GM19025 (cell line): ENCODE data around the gene SLC26A11.

ENCODE experiments used
- ATAC-seq: cut with Tn5 transposase; IDR thresholded peaks from one replicate; pipeline ENCODE4 v1.9.1; 2021; ENCODE audit warnings: mild to moderate bottlenecking, low read depth, moderate library complexity; ENCODE audit not compliant: unreplicated experiment

SLC26A11 gene

GRCh38 chr17:80216473-80217456, 3.5 kb upstream of the SLC26A11 start:
- no peak for ATAC-seq

GRCh38 chr17:80217703-80218362, 2.4 kb upstream of the SLC26A11 start:
- no peak for ATAC-seq

- ATAC-seq = no peak
These were observed 1.8 kb upstream of the SLC26A11 start for GRCh38 chr17:80218391-80218790.

- ATAC-seq = no peak
These were observed 1.0 kb upstream of the SLC26A11 start for GRCh38 chr17:80219013-80219762.

- ATAC-seq = no peak
These were observed 519 bp upstream of the SLC26A11 start for GRCh38 chr17:80219763-80220053.

GRCh38 chr17:80220736-80221215, 549 bp downstream of the SLC26A11 start:
- ATAC-seq = no peak

GRCh38 chr17:80221351-80222105, 1.3 kb downstream of the SLC26A11 start:
- ATAC-seq = no peak

- no peak for ATAC-seq
These were observed 2.3 kb downstream of the SLC26A11 start for GRCh38 chr17:80222376-80223141.

- ATAC-seq = no peak
These were observed 3.1 kb downstream of the SLC26A11 start for GRCh38 chr17:80223142-80223815.

GRCh38 chr17:80223838-80224497, 3.7 kb downstream of the SLC26A11 start:
- no peak for ATAC-seq

GRCh38 chr17:80224683-80225082, 4.5 kb downstream of the SLC26A11 start:
- ATAC-seq = no peak

- ATAC-seq = no peak
These were observed 5.0 kb downstream of the SLC26A11 start for GRCh38 chr17:80225230-80225629.

GRCh38 chr17:80227156-80227555, 6.9 kb downstream of the SLC26A11 start:
- no peak for ATAC-seq

GRCh38 chr17:80227666-80228065, 7.4 kb downstream of the SLC26A11 start:
- no peak for ATAC-seq

- ATAC-seq = no peak
These were observed 8.2 kb downstream of the SLC26A11 start for GRCh38 chr17:80228477-80228876.

GRCh38 chr17:80229011-80229410, 8.8 kb downstream of the SLC26A11 start:
- ATAC-seq = no peak

- ATAC-seq = no peak
These were observed 12.2 kb downstream of the SLC26A11 start for GRCh38 chr17:80232438-80232837.

GRCh38 chr17:80233202-80233601, 13.0 kb downstream of the SLC26A11 start:
- ATAC-seq = no peak
